Activated effector memory CD4-positive, alpha-beta T cell treated with anti-CD3 and anti-CD28 coated beads, Interleukin-2, amount 50 U/mL, for 16 hours (primary cell): ENCODE results near the gene ZSWIM3.
"Not testable (repeated sequence)": the region's sequence is repeated elsewhere in the genome, so short reads cannot be mapped to it uniquely, and the experiment has no call there.

Experiments used
- DNase-seq: peaks from one replicate; pipeline ENCODE4 v3.0.0-alpha.2; 2020

Gene ZSWIM3

GRCh38 chr20:45857114-45857881 lies at the start of gene ZSWIM3, which contains the start of gene ACOT8:
ZSWIM3 (plus strand) TSS chr20:45857614; CDS start chr20:45857826, 212 bp downstream.
ACOT8 (minus strand) TSS chr20:45857392; CDS start chr20:45857315, 77 bp downstream.
- DNase-seq: peak; percentile 94

GRCh38 chr20:45810191-45810970 lies 47.0 kb upstream of the ZSWIM3 start:
- DNase-seq: no peak

- DNase-seq: peak; percentile 98
These were observed 45.0 kb upstream of the ZSWIM3 start, which contains the start of gene UBE2C for GRCh38 chr20:45812157-45813005. UBE2C (plus strand) TSS chr20:45812644; CDS start chr20:45812696, 52 bp downstream.

DNA sequence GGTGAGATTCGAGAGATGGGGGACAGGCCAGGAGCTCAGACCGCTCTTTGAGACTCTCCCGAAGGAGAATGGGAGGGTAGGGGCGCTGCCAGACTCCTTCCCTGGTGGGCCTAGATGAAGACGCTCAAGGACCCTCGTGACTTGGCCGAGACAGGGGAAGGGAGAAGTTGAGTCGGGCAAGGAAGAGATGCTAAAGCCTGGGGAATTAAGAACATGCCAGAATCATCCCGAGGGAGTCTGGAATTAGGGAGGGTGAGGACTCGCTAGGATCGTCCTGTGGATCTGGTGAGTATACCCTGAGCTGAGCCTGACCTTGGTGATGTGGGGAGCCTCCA lies 44.4 kb upstream of the ZSWIM3 start:
- no peak for DNase-seq

- no peak for DNase-seq
These were observed 43.9 kb upstream of the ZSWIM3 start for GRCh38 chr20:45813489-45813888.

DNA sequence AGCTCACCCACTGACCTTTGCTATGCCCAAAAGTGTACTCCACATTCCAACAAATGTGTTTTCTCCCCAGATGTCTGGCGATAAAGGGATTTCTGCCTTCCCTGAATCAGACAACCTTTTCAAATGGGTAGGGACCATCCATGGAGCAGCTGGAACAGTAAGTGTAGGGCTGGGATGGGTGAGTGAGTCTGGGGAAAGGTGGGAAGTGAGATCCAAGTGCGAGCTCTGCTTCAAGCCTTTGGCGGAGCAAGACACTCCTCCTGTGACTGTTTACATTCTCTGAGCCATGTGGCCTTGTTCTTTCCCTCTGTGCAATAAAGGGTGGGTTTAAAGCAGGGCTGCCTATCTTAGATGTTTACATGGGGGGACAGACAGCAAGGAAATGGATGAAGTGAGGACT lies 43.1 kb upstream of the ZSWIM3 start:
- DNase-seq: no peak

GRCh38 chr20:45816951-45817350 lies 40.5 kb upstream of the ZSWIM3 start:
- DNase-seq: no peak

GRCh38 chr20:45817376-45818194 lies 39.8 kb upstream of the ZSWIM3 start:
- no peak for DNase-seq

- no peak for DNase-seq
These were observed 39.2 kb upstream of the ZSWIM3 start for GRCh38 chr20:45818239-45818638.

- DNase-seq: no peak
These were observed 37.9 kb upstream of the ZSWIM3 start for GRCh38 chr20:45819466-45819865.

GRCh38 chr20:45821947-45822346 lies 35.5 kb upstream of the ZSWIM3 start:
- no peak for DNase-seq

DNA sequence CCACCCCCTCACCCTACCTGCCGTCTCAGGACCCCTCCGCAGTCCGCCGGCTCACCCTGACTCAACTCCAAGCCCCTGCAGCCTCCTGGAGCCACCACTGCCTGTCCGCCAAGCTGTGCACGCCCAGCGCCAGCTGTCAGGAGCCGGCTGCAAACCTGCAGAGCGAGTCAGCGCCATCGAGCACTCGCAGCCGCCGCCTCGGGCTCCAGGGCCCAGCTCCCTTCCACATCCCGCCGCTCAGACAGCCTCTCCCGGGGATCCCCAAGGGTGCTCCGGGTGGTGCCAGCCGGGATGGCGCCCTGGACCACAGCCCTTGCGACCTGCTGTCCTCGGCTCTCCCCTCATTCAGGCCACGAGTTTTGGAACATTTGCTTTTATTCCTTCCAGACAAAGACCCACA lies 34.6 kb upstream of the ZSWIM3 start:
- DNase-seq: no peak

DNA sequence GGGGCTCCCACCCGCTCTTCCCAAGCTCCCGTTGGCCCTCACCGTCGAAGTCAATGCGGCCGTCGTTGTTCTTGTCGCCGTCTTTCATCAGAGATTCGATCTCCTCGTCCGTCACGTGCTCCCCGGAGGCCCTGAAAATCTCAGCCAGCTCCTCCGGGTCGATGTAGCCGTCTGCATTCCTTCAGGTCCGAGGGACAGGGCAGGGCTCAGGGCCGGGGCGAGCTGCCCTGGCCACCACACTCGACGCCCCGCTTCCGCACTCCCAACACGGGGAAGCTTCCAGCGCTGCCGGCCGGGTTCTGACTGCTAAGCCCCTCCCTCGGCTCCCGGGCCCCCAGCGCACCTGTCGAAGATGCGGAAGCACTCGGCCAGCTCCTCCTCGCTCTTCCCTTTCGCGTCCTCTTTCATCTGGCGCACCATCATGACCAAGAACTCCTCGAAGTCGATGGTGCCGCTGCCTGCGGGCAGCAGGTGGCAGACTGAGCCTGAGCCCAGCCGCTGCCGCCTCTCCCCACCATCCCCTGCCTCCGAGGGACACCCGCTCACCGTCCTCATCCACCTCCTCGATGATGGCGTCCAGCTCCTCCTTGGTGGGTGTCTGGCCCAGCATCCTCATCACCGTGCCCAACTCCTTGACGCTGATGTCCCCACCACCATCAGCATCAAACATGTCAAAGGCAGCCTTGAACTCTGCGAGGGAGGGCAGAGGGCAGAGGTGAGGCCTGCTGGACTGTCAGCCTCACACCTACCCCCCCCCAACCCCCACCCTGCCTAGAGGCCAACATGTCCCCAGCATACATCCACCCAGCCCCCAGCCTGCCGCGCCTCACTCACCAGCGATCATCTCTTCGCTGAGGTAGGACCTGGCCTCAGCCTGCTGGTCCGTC lies 33.2 kb upstream of the ZSWIM3 start:
- DNase-seq: peak; percentile 82

DNA sequence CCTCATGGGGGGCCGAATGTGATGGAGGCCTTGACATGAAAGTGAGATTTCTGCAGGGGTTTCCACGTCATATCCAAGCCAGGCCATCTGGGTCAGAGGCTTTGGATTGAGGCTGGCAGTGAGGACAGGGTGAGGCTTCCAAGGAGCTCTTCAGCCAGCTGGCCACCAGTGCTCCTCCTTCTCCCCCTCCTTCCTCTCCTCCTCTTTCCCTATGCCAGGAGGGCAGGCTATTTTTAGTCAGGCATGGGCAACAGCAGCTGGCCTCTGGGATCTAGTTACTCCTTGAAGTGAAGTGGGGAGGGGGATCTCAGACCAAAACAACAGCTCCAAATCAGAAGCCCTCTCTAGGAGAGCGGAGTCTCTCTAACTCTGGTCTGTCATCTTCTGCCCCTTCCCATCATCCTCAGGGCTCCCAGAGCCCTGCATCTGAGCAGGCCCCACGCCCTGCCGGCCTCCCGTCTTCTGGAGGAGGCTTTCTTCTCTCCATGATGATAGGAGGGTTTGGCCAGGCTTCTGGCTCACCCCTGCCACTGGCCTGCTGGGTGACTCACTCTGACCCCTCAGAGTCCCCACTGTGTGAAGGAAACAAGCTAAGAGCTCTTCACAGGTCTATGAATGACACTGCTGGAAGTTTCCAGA lies 30.9 kb upstream of the ZSWIM3 start:
- DNase-seq: no peak

GRCh38 chr20:45827030-45827652 lies 30.3 kb upstream of the ZSWIM3 start, which contains the start of gene TNNC2:
TNNC2 (minus strand) TSS chr20:45827312; CDS start chr20:45827248, 64 bp downstream.
- no peak for DNase-seq

- DNase-seq: no peak
These were observed 29.7 kb upstream of the ZSWIM3 start for GRCh38 chr20:45827712-45828111.

DNA sequence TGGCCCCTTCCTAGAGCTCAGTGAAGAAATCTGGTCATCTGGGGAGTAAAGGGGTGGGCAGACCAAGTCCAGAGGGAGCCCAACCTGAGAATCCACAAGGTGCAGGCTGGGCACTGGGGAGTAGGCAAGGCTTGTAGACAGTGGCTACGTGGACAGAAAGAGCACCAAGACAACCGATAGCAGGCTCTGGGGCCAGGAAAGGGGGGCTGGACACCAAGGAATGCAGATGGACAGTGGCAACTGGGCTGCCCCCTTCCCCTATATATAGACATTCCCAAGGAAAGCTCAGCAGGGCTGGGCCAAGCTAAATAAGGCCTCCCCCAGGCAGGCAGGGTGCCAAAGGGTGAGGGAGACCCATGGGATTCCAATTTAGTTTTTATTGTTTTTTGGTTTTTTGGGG lies 28.8 kb upstream of the ZSWIM3 start:
- DNase-seq: no peak

DNA sequence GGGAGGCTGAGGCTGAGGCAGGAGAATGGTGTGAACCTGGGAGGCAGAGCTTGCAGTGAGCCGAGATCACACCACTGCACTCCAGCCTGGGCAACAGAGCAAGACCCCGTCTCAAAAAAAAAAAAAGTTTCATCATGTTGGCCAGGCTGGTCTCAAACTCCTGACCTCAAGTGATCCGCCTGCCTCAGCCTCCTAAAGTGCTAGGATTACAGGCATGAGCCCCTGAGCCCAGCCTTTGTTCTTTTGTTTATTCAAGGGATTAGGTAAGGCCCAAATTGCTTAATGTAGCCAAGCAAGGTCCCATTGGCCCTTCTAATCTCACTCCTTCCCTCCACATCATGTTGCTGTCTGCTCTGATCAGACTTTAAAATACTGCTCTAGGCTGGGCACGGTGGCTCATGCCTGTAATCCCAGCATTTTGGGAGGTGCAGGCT lies 27.7 kb upstream of the ZSWIM3 start:
- DNase-seq: not testable (repeated sequence)

DNA sequence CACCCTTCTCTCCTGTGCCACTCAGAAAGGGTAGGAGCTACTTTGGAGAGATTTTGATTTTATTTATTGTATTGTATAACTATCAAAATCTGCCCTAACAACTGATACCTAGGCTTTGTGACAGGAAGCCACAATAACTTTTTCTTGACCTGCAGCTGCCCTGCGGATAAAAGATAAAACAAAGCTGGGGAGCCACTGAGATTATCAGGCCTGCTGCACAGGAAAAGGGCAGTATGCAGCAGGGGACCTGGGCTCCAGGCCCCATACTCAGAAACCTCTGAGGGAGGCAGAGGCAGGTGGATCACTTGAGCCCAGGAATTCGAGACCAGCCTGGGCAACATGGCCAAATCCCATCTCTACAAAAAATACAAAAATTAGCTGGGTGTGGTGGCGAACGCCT lies 24.8 kb upstream of the ZSWIM3 start:
- DNase-seq: no peak
